Gastrocnemius medialis (tissue), 4 donors: ENCODE measurements around the gene MYO1E. TPM values are rescaled to one million over a fixed set of nuclear protein-coding genes. Genes with fewer than 3 reads are reported as not detected.

Source experiments
- ATAC-seq, 2 donors: fragments of 150-250 bp; one replicate each; pipeline ENCODE4 v1.9.1; 2016
- DNase-seq, 2 donors: peaks; one replicate each; pipeline ENCODE4 v3.0.0-alpha.2; 2019
- H3K27ac ChIP-seq, 4 donors: fragments of 200-600 bp; sonication (generic); 1 replicate in 1 of 4; 2 replicates in 3 of 4; pipeline ENCODE4 v1.5.1; 2016 to 2018; ENCODE audit warnings: mild to moderate bottlenecking in 2 of 4, moderate library complexity in 1 of 4
- H3K27me3 ChIP-seq, 3 donors: fragments of 200-600 bp; sonication (generic) in 2 of 3; 1 replicate in 1 of 3; 2 replicates in 2 of 3; pipeline versions ENCODE4 v1.5.1 to v1.6.0; 2016 to 2019; ENCODE audit warnings: mild to moderate bottlenecking in 1 of 3, moderate library complexity in 1 of 3
- H3K36me3 ChIP-seq, 2 donors: fragments of 200-600 bp; sonication (generic) in 1 of 2; one replicate each; pipeline ENCODE4 v1.5.1; 2017 to 2018
- H3K4me1 ChIP-seq, 2 donors: fragments of 200-600 bp; sonication (generic) in 1 of 2; one replicate each; pipeline ENCODE4 v1.5.1; 2016 to 2017; ENCODE audit warnings: mild to moderate bottlenecking in 2 of 2
- H3K4me3 ChIP-seq, 4 donors: fragments of 200-600 bp; sonication (generic) in 3 of 4; 1 replicate in 1 of 4; 2 replicates in 3 of 4; pipeline ENCODE4 v1.5.1; 2016 to 2019; ENCODE audit warnings: mild to moderate bottlenecking in 2 of 4
- H3K9me3 ChIP-seq, 3 donors: fragments of 200-600 bp; sonication (generic) in 2 of 3; 1 replicate in 1 of 3; 2 replicates in 2 of 3; pipeline ENCODE4 v1.5.1; 2016 to 2019
- POLR2A ChIP-seq, 2 donors: fragments of 450-650 bp; IDR thresholded peaks; one replicate each; pipeline ENCODE4 v1.6.1; 2017; ENCODE audit warnings: antibody characterized with exemption in 2 of 2, mild to moderate bottlenecking in 2 of 2, moderate library complexity in 2 of 2
- in situ Hi-C, 4 donors: fragments of 200-750 bp; cut with MboI; loops; one replicate each; pipeline versions ENCODE4 v1.15.0 to v1.8.0; 2017; ENCODE audit warnings: low sequenced_read_pairs in 4 of 4
- intact Hi-C: fragments of 100-400 bp; cut with DNase I; formaldehyde crosslinking; loops from one replicate; pipeline ENCODE4 v1.15.1; 2023; ENCODE audit warnings: low total_unique reads
- total RNA-seq, 4 donors: library from RNA; depleted of rRNA; stranded (reverse); fragments of >200 nt; gene quantifications; one replicate each; pipeline versions ENCODE4 v1.1.0 to v1.2.3, GENCODE V29; 2016
- TF ChIP-seq, protein P1 (sequence below), 5 experiments: fragments of 450-650 bp in 3 of 5; fragments of 200-600 bp in 2 of 5; sonication (generic) in 2 of 5; IDR thresholded peaks in 4 of 5; conservative IDR thresholded peaks in 1 of 5; 1 replicate in 4 of 5; 2 replicates in 1 of 5; pipeline ENCODE4 v1.5.1; 2016 to 2019; ENCODE audit warnings: antibody characterized with exemption in 5 of 5, mild to moderate bottlenecking in 3 of 5, moderate library complexity in 3 of 5

The MYO1E gene
- total RNA-seq, 4 donors from 2014 or later, result 12.8 to 39.6 (median 30.7) TPM

DNA sequence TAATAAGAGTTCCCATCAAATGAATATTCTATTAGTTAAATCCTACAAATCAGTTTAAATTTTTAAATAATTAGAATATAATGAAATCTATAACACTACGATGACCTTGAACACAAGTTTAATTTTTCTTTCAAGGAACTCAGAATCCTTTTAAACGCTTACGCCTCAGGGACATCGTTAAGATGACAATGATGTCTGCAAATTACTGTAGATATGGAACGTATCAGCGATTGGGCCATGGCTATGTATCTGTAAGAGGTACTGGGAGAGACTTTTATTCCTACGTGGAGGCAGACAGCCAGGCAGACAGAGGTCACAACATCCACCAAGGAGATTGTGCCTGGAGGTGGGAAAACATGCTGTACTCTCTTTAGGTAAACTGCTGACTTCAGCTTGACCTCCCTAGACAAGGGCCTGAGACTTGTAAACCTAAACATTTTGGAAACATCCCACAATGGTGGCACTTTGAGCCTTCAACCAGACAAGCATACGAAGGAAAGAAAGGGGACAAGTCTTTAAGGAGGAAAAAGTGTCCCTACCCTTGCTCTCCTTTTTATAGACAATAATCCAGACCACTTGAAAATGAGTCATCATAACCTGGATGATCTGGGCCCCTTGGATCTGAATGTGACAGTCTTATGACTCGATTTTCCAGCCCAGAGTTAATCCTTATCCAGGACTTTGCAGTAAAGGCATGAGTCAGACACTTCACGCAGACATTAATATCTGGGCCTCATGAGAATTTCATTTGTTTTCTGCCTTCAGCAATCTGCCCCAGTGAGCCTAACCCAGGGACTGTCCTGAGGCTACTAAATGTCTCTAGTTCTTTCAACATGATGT is 172.8 kb downstream of the MYO1E start:
- no peaks in the 10 kb centered on the region for H3K4me1 ChIP-seq
- H3K36me3 ChIP-seq, result peaks cover 0 to 48% of the 10 kb centered on the region in 2 donors
- H3K9me3 ChIP-seq, result no peaks in the 10 kb centered on the region
- in situ Hi-C loops (no loop called here), intact Hi-C loops (no loop called here)
- TF ChIP-seq, protein P1, sequence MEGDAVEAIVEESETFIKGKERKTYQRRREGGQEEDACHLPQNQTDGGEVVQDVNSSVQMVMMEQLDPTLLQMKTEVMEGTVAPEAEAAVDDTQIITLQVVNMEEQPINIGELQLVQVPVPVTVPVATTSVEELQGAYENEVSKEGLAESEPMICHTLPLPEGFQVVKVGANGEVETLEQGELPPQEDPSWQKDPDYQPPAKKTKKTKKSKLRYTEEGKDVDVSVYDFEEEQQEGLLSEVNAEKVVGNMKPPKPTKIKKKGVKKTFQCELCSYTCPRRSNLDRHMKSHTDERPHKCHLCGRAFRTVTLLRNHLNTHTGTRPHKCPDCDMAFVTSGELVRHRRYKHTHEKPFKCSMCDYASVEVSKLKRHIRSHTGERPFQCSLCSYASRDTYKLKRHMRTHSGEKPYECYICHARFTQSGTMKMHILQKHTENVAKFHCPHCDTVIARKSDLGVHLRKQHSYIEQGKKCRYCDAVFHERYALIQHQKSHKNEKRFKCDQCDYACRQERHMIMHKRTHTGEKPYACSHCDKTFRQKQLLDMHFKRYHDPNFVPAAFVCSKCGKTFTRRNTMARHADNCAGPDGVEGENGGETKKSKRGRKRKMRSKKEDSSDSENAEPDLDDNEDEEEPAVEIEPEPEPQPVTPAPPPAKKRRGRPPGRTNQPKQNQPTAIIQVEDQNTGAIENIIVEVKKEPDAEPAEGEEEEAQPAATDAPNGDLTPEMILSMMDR (IDR thresholded peaks at IDR 0.05 in 4 of 5, conservative IDR thresholded peaks at IDR 0.05 in 1 of 5), result no peak
- TF ChIP-seq POLR2A (IDR thresholded peaks at IDR 0.05), result no peak
- peak; percentile 36 to 72 for ATAC-seq
- H3K27ac ChIP-seq, result no peak overlapping the region
- DNase-seq, result no peak
- H3K4me3 ChIP-seq, result no peak overlapping the region
- H3K27me3 ChIP-seq, result no peaks in the 10 kb centered on the region

DNA sequence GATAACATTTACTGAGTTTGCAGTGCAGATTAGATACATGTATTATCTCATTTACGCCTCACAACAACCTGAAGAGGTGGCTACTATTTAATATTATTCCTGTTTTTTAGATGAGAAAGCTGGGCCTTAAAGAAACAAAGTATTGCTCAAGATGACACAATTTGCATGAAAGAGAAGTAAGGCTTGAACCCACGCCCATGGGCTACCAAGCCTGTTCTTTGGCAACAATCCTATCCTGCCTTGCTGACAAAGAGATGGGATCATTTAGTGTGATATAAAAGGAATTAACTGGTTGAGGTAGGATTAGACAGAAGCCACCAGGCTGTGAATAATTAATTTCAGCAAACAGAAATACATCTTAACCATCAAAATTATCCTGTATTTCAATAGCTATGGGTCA is 175.2 kb downstream of the MYO1E start:
- Histone ChIP-seq H3K4me3 (no peak overlapping the region), H3K27ac (no peak overlapping the region), H3K4me1 (no peaks in the 10 kb centered on the region), H3K36me3 (peaks cover 0 to 47% of the 10 kb centered on the region in 2 donors), H3K27me3 (no peaks in the 10 kb centered on the region), H3K9me3 (no peaks in the 10 kb centered on the region)
- intact Hi-C loops, result no loop called here
- in situ Hi-C loops, result no loop called here
- no peak for TF ChIP-seq POLR2A (IDR thresholded peaks at IDR 0.05)
- TF ChIP-seq, protein P1 (IDR thresholded peaks at IDR 0.05 in 4 of 5, conservative IDR thresholded peaks at IDR 0.05 in 1 of 5), result no peak
- DNase-seq (no peak), ATAC-seq (no peak)

DNA sequence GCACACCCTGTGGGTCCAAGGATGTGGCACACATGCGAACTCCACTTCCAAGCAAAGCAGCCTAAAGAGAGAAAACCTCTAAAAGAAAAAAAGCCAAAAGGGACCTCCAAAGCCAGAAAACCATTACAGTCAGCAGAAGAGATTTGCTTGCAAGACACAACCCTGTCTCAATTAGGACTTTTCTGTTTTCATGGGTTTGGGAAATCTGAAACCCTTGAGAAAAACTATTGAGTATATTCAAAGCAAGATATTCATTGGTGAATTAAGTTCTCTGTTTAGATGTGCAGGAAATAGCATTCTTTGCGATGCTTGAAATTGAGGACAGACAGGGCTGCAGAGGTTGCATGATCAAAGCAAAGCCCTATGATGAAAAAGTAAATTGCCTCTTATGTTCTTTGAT is 176.3 kb downstream of the MYO1E start:
- intact Hi-C loops (no loop called here), in situ Hi-C loops (no loop called here)
- no peak for DNase-seq
- Histone ChIP-seq H3K27ac (no peak overlapping the region), H3K27me3 (no peaks in the 10 kb centered on the region), H3K9me3 (no peaks in the 10 kb centered on the region), H3K36me3 (peaks cover 0 to 45% of the 10 kb centered on the region in 2 donors), H3K4me1 (no peaks in the 10 kb centered on the region), H3K4me3 (no peak overlapping the region)
- TF ChIP-seq, protein P1 (IDR thresholded peaks at IDR 0.05 in 4 of 5, conservative IDR thresholded peaks at IDR 0.05 in 1 of 5), result no peak
- TF ChIP-seq POLR2A (IDR thresholded peaks at IDR 0.05), result no peak
- no peak for ATAC-seq

DNA sequence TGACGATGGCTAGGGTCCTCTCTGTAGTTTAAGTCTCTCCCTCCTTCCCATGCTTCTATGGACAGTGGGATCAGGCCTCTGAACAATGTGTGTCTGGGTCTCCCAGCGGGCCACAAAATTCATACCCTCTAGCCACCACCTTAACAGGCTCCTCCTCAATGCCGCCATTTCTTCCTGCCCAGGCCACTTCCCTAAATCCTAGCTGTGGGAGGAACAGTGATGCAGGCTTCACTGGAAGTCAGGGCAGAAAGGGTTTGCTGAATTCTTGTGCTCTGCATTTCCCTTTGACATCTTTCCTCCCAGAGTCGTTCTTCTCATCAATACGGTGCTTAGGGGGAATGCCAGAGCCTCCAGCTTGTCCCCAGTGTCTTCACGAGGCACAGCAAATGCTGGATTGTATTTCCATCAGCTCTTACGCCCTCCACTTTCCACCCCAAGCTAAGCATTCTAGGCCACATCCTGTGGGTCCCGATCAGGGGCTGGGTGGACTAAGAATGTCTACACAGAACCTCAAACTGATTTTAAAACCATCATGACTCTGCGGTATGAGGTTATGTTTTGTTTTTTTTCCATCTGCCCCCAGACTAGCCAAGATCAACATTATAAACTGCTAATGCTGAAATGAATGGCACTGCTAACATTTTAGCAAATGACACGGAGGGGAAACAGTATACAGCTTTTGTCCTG is 177.9 kb downstream of the MYO1E start:
- in situ Hi-C loops, result no loop called here
- H3K4me1 ChIP-seq, result no peaks in the 10 kb centered on the region
- no peak for TF ChIP-seq POLR2A (IDR thresholded peaks at IDR 0.05)
- TF ChIP-seq, protein P1 (IDR thresholded peaks at IDR 0.05 in 4 of 5, conservative IDR thresholded peaks at IDR 0.05 in 1 of 5), result no peak
- peaks cover 0 to 36% of the 10 kb centered on the region in 2 donors for H3K36me3 ChIP-seq
- DNase-seq (no peak), ATAC-seq (no peak)
- H3K27me3 ChIP-seq, result no peaks in the 10 kb centered on the region
- H3K27ac ChIP-seq, result no peak overlapping the region
- no peak overlapping the region for H3K4me3 ChIP-seq
- H3K9me3 ChIP-seq, result no peaks in the 10 kb centered on the region
- intact Hi-C loops, result no loop called here
